ENCODE data around the gene RGP1. TPM values are rescaled to one million over a fixed set of nuclear protein-coding genes. Genes with fewer than 3 reads are reported as not detected.

Gene RGP1
- total RNA-seq, 6 experiments from 2014 or later = 9.5 to 13.0 (median 11.4) TPM

DNA sequence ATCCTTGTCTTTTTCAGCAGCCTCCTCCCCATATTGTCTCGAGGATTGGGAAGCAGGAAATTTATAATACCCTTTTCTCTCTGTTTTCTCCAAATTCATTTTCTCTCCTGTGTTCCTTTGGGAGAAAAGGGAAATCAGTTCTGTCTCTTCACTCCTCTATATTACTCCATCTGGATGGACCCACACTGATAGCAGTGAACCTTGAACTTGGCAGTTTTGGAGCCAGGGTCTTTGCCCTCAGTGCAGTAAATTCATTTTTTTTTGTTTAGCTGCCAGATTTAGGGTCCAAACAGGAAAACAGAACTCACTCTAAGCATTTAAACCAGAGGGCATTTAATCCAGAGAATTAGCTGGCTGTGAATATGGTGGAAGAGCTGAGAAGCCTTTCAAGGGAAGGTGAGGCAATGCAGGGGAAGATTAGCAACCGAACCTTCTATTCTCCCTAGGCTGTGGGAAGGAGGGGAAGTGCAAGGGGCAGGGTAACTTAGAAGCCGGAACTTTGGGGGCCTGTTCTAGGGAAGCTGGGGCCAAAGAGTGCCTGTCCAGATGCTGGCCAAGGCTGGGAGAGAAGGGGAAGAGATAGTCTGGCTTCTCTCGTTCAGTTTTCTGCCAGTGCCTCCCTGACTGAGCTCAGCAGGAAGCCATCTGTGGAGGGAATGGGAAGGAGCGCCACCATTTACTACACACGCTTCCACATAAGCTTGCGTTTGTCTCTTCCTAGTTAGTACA is 26.0 kb downstream of the RGP1 start:
- TF ChIP-seq, protein P1, sequence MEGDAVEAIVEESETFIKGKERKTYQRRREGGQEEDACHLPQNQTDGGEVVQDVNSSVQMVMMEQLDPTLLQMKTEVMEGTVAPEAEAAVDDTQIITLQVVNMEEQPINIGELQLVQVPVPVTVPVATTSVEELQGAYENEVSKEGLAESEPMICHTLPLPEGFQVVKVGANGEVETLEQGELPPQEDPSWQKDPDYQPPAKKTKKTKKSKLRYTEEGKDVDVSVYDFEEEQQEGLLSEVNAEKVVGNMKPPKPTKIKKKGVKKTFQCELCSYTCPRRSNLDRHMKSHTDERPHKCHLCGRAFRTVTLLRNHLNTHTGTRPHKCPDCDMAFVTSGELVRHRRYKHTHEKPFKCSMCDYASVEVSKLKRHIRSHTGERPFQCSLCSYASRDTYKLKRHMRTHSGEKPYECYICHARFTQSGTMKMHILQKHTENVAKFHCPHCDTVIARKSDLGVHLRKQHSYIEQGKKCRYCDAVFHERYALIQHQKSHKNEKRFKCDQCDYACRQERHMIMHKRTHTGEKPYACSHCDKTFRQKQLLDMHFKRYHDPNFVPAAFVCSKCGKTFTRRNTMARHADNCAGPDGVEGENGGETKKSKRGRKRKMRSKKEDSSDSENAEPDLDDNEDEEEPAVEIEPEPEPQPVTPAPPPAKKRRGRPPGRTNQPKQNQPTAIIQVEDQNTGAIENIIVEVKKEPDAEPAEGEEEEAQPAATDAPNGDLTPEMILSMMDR (IDR thresholded peaks at IDR 0.05) = no peak
- TF ChIP-seq POLR2A (IDR thresholded peaks at IDR 0.05) = no peak
- WGBS (ENCODE audit: insufficient coverage, low coverage, low lambda C conversion rate, missing lambda C conversion rate) = 51% methylated on average over 7 of the region's 7 CpGs
- intact Hi-C loops (cut with DNase I) = no loop called here
- H3K9me3 ChIP-seq = no peaks in the 10 kb centered on the region
- H3K36me3 ChIP-seq = no peaks in the 10 kb centered on the region
- H3K27me3 ChIP-seq = no peaks in the 10 kb centered on the region
- ATAC-seq = peak; percentile 50 to 79 (median 70)
- peak overlapping the region in 1 of 3 donors; percentile 16 for H3K27ac ChIP-seq
- no peak for DNase-seq
- peaks cover 0 to 29% (median 12%) of the 10 kb centered on the region in 4 donors for H3K4me1 ChIP-seq
- no peak overlapping the region for H3K4me3 ChIP-seq

- peaks cover 0 to 23% (median 8%) of the 10 kb centered on the region in 4 donors for H3K4me1 ChIP-seq
- TF ChIP-seq, protein P1 (IDR thresholded peaks at IDR 0.05) = no peak
- no peak for TF ChIP-seq POLR2A (IDR thresholded peaks at IDR 0.05)
- H3K4me3 ChIP-seq = no peak overlapping the region
- H3K27me3 ChIP-seq = no peaks in the 10 kb centered on the region
- DNase-seq (no peak), ATAC-seq (no peak)
- no peaks in the 10 kb centered on the region for H3K9me3 ChIP-seq
- intact Hi-C loops (cut with DNase I) = no loop called here
- WGBS (ENCODE audit: insufficient coverage, low coverage, low lambda C conversion rate, missing lambda C conversion rate) = 83% methylated on average over 4 of the region's 4 CpGs
- H3K36me3 ChIP-seq = no peaks in the 10 kb centered on the region
- H3K27ac ChIP-seq = no peak overlapping the region
Observed at GRCh38 chr9:35776018-35776417, 26.9 kb downstream of the RGP1 start.

DNA sequence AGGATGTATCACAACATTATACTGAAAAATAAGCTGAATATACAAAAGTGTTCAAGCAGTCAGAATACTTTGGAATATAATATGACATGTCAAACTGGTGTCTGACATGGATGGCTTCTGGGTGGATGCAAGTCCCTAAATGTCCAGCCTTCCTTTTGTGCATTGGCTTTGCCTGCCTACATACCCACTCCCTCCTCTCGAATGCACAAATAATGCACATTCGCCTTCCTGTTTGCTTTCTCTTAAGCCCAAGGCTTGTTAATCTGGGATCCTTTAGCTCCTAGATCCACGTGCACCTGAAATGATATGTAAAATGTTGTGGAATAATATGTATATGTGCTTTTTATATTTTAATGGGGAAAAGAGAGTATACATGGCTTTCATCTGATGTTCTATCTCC is 29.4 kb downstream of the RGP1 start:
- no peaks in the 10 kb centered on the region for H3K36me3 ChIP-seq
- intact Hi-C loops (cut with DNase I) = no loop called here
- no peak overlapping the region for H3K4me3 ChIP-seq
- no peaks in the 10 kb centered on the region for H3K27me3 ChIP-seq
- no peak for DNase-seq
- ATAC-seq = no peak
- no peak overlapping the region for H3K27ac ChIP-seq
- 86% methylated on average over 3 of the region's 3 CpGs for WGBS (ENCODE audit: insufficient coverage, low coverage, low lambda C conversion rate, missing lambda C conversion rate)
- H3K9me3 ChIP-seq = no peaks in the 10 kb centered on the region
- peaks cover 0 to 14% (median 0%) of the 10 kb centered on the region in 4 donors for H3K4me1 ChIP-seq
- no peak for TF ChIP-seq POLR2A (IDR thresholded peaks at IDR 0.05)

GRCh38 chr9:35781066-35781465 is 32.0 kb downstream of the RGP1 start:
- Histone ChIP-seq H3K4me1 (no peaks in the 10 kb centered on the region), H3K36me3 (no peaks in the 10 kb centered on the region), H3K27me3 (no peaks in the 10 kb centered on the region), H3K27ac (no peak overlapping the region), H3K9me3 (no peaks in the 10 kb centered on the region), H3K4me3 (no peak overlapping the region)
- intact Hi-C loops (cut with DNase I) = no loop called here
- no peak for DNase-seq
- 71% methylated on average over 2 of the region's 2 CpGs for WGBS (ENCODE audit: insufficient coverage, low coverage, low lambda C conversion rate, missing lambda C conversion rate)
- no peak for TF ChIP-seq POLR2A (IDR thresholded peaks at IDR 0.05)
- TF ChIP-seq, protein P1 (IDR thresholded peaks at IDR 0.05) = no peak
- ATAC-seq = no peak

- intact Hi-C loops (cut with DNase I) = no loop called here
- Histone ChIP-seq H3K36me3 (no peaks in the 10 kb centered on the region), H3K27ac (no peak overlapping the region), H3K9me3 (no peaks in the 10 kb centered on the region), H3K27me3 (no peaks in the 10 kb centered on the region), H3K4me1 (no peaks in the 10 kb centered on the region), H3K4me3 (no peak overlapping the region)
- DNase-seq = no peak
- ATAC-seq = no peak
- TF ChIP-seq, protein P1 (IDR thresholded peaks at IDR 0.05) = no peak
- no peak for TF ChIP-seq POLR2A (IDR thresholded peaks at IDR 0.05)
Observed at GRCh38 chr9:35783418-35783817, 34.3 kb downstream of the RGP1 start.
